Uterus (tissue), 4 donors: ENCODE results near the gene ZBP1. TPM values are rescaled to one million over a fixed set of nuclear protein-coding genes. Genes with fewer than 3 reads are reported as not detected.

ENCODE experiments used
- DNase-seq, 2 donors: peaks; one replicate each; pipeline ENCODE4 v3.0.0-alpha.2; 2019 to 2020
- H3K27ac ChIP-seq, 2 donors: fragments of 200-600 bp; sonication (generic); 1 replicate in 1 of 2; 2 replicates in 1 of 2; pipeline ENCODE4 v1.5.1; 2016 to 2018
- H3K27me3 ChIP-seq, 2 donors: fragments of 200-600 bp; sonication (generic); one replicate each; pipeline ENCODE4 v1.5.1; 2018 to 2019; ENCODE audit warnings: control low read depth in 1 of 2
- H3K36me3 ChIP-seq, 2 donors: fragments of 200-600 bp; sonication (generic); one replicate each; pipeline ENCODE4 v1.5.1; 2019; ENCODE audit warnings: control low read depth in 1 of 2
- H3K4me1 ChIP-seq, 2 donors: fragments of 200-600 bp; sonication (generic); one replicate each; pipeline ENCODE4 v1.5.1; 2018 to 2019; ENCODE audit warnings: control low read depth in 1 of 2
- H3K4me3 ChIP-seq, 2 donors: fragments of 200-600 bp; sonication (generic); 1 replicate in 1 of 2; 2 replicates in 1 of 2; pipeline ENCODE4 v1.5.1; 2018 to 2019; ENCODE audit warnings: mild to moderate bottlenecking in 1 of 2
- H3K9me3 ChIP-seq, 2 donors: fragments of 200-600 bp; sonication (generic); one replicate each; pipeline ENCODE4 v1.5.1; 2019; ENCODE audit warnings: control low read depth in 1 of 2
- POLR2A ChIP-seq, 2 donors: fragments of 450-650 bp; IDR thresholded peaks; one replicate each; pipeline ENCODE4 v1.6.1; 2016; ENCODE audit warnings: antibody characterized with exemption in 2 of 2, mild to moderate bottlenecking in 1 of 2, moderate library complexity in 1 of 2
- intact Hi-C: fragments of 100-400 bp; cut with DNase I; formaldehyde crosslinking; loops from one replicate; pipeline ENCODE4 v1.15.1; 2023; ENCODE audit warnings: low total_unique reads
- total RNA-seq, 4 donors: library from RNA; depleted of rRNA in 3 of 4; stranded (reverse); fragments of >200 nt in 3 of 4; gene quantifications; one replicate each; pipeline versions ENCODE4 v1.1.0 to v1.2.4, GENCODE V29; 2014 to 2023
- TF ChIP-seq, protein P1 (sequence below), 4 experiments: fragments of 200-600 bp in 2 of 4; fragments of 450-650 bp in 2 of 4; sonication (generic) in 2 of 4; IDR thresholded peaks; one replicate each; pipeline ENCODE4 v1.5.1; 2016 to 2019; ENCODE audit warnings: antibody characterized with exemption in 4 of 4, mild to moderate bottlenecking in 2 of 4, moderate library complexity in 1 of 4
- donor health status: DM: yes; HTN: yes; CAD: no.

Gene ZBP1
- total RNA-seq, 4 donors from 2014 or later, result 0.46 TPM; not detected in 3

GRCh38 chr20:57562541-57563465 lies 57.4 kb downstream of the ZBP1 start:
- H3K4me3 ChIP-seq, result no peak overlapping the region
- intact Hi-C loops, result no loop called here
- no peak overlapping the region for H3K27ac ChIP-seq
- H3K36me3 ChIP-seq, result no peaks in the 10 kb centered on the region
- TF ChIP-seq, protein P1, sequence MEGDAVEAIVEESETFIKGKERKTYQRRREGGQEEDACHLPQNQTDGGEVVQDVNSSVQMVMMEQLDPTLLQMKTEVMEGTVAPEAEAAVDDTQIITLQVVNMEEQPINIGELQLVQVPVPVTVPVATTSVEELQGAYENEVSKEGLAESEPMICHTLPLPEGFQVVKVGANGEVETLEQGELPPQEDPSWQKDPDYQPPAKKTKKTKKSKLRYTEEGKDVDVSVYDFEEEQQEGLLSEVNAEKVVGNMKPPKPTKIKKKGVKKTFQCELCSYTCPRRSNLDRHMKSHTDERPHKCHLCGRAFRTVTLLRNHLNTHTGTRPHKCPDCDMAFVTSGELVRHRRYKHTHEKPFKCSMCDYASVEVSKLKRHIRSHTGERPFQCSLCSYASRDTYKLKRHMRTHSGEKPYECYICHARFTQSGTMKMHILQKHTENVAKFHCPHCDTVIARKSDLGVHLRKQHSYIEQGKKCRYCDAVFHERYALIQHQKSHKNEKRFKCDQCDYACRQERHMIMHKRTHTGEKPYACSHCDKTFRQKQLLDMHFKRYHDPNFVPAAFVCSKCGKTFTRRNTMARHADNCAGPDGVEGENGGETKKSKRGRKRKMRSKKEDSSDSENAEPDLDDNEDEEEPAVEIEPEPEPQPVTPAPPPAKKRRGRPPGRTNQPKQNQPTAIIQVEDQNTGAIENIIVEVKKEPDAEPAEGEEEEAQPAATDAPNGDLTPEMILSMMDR (IDR thresholded peaks at IDR 0.05), result no peak
- TF ChIP-seq POLR2A (IDR thresholded peaks at IDR 0.05), result no peak
- peaks cover 0 to 3% of the 10 kb centered on the region in 2 donors for H3K4me1 ChIP-seq
- no peak for DNase-seq
- no peaks in the 10 kb centered on the region for H3K27me3 ChIP-seq
- H3K9me3 ChIP-seq, result no peaks in the 10 kb centered on the region

GRCh38 chr20:57561356-57562279 lies 58.6 kb downstream of the ZBP1 start:
- intact Hi-C loops, result no loop called here

DNA sequence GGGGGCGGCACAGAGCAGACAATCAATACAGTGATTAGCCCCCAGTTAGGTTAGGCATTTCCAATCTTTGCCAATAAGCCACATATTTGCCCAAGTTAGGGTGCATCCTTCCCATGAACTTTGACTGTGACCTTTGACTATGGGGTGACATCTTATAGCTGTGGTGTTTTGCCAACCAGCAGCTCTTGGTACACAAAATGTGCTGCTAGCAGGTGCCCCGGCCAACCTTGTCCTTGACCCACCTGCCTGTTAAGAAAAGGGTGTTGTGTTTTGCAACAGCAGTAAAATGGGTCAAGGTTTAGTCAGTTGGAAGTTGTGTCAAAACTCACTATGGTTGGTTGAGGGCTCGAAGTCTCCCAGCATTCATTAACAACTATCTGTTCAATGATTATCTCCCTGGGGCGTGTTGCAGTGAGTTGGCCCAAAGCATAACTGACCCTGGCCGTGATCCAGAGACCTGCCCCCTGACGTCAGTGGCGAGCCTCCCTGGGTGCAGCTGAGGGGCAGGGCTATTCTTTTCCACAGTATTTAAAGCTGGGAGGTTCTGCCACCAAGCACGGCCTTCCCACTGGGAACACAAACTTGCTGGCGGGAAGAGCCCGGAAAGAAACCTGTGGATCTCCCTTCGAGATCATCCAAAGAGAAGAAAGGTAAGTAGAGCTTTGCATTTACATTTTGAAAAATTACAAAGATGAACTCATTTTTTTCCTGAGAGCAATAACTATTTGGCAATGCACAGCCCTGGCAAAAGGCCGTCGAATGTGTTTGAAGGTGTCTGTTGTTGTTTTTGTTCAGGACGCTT lies 59.5 kb downstream of the ZBP1 start, which contains the start of gene PCK1:
TSS of gene PCK1 (plus strand) at position 557 of the 802 bp plus-strand sequence. CDS start 302 bp downstream, outside the sequence.
- H3K27me3 ChIP-seq, result no peaks in the 10 kb centered on the region
- no peak within 1 kb of the TSS for H3K27ac ChIP-seq
- no peak within 1 kb of the TSS for H3K4me3 ChIP-seq
- no peaks in the 10 kb centered on the region for H3K9me3 ChIP-seq
- intact Hi-C loops, result no loop called here
- peaks cover 0 to 3% of the 10 kb centered on the region in 2 donors for H3K4me1 ChIP-seq
- DNase-seq, result peak; percentile 65 to 72
- no peaks in the 10 kb centered on the region for H3K36me3 ChIP-seq
- TF ChIP-seq, protein P1 (IDR thresholded peaks at IDR 0.05), result no peak
- TF ChIP-seq POLR2A (IDR thresholded peaks at IDR 0.05), result no peak

More at GRCh38 chr20:57561356-57562279, 58.6 kb downstream of the ZBP1 start:
- Histone ChIP-seq H3K4me3 (no peak overlapping the region), H3K27ac (no peak overlapping the region), H3K27me3 (no peaks in the 10 kb centered on the region), H3K36me3 (no peaks in the 10 kb centered on the region), H3K9me3 (no peaks in the 10 kb centered on the region), H3K4me1 (peaks cover 0 to 3% of the 10 kb centered on the region in 2 donors)
- DNase-seq, result no peak
- TF ChIP-seq, protein P1 (IDR thresholded peaks at IDR 0.05), result no peak
- TF ChIP-seq POLR2A (IDR thresholded peaks at IDR 0.05), result no peak

GRCh38 chr20:57559658-57560553 lies 60.3 kb downstream of the ZBP1 start:
- Histone ChIP-seq H3K27ac (no peak overlapping the region), H3K4me3 (no peak overlapping the region), H3K9me3 (no peaks in the 10 kb centered on the region), H3K36me3 (no peaks in the 10 kb centered on the region), H3K27me3 (no peaks in the 10 kb centered on the region), H3K4me1 (peaks cover 0 to 3% of the 10 kb centered on the region in 2 donors)
- DNase-seq, result no peak
- intact Hi-C loops, result no loop called here
- TF ChIP-seq POLR2A (IDR thresholded peaks at IDR 0.05), result no peak
- TF ChIP-seq, protein P1 (IDR thresholded peaks at IDR 0.05), result no peak
